D341Med (cell line): Measurements from ENCODE around the gene TUBB8.
"Not testable (repeated sequence)": the region's sequence is repeated elsewhere in the genome, so short reads cannot be mapped to it uniquely, and the experiment has no call there.

ENCODE experiments used
- DNase-seq: peaks from one replicate; pipeline ENCODE4 v3.0.0; 2012; ENCODE audit warnings: low spot score

Gene TUBB8

DNA sequence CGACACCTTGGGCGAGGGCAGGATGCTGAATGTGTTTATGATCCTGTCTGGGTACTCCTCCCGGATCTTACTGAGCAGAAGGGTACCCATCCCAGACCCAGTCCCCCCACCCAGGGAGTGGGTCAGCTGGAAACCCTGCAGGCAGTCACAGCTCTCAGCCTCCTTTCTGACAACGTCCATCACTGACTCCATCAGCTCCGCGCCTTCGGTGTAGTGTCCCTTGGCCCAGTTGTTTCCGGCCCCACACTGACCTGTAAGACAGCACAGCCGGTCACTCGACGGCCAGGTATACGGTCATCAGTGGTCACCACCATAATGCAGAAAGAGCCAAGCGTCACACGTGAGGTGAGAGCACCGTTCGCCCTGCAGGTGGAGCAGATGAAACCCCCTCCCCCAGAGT lies 1.2 kb downstream of the TUBB8 start:
- not testable (repeated sequence) for DNase-seq

DNA sequence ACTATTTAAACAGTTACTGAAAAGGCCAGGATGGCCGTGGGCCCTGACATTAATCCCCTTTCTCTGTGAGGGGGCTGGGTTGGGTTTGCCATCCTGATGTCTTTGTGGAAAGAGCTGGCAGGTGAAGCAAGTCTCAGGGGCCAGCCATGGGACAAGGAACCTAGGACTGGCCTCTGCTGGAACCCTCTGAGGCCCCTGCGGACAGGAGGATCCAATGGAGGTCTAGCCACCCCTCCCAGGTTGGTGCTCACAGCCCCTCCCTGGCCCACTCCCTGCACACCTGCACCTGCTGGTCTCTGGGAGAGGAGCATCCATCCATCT lies 35.8 kb downstream of the TUBB8 start:
- not testable (repeated sequence) for DNase-seq

DNA sequence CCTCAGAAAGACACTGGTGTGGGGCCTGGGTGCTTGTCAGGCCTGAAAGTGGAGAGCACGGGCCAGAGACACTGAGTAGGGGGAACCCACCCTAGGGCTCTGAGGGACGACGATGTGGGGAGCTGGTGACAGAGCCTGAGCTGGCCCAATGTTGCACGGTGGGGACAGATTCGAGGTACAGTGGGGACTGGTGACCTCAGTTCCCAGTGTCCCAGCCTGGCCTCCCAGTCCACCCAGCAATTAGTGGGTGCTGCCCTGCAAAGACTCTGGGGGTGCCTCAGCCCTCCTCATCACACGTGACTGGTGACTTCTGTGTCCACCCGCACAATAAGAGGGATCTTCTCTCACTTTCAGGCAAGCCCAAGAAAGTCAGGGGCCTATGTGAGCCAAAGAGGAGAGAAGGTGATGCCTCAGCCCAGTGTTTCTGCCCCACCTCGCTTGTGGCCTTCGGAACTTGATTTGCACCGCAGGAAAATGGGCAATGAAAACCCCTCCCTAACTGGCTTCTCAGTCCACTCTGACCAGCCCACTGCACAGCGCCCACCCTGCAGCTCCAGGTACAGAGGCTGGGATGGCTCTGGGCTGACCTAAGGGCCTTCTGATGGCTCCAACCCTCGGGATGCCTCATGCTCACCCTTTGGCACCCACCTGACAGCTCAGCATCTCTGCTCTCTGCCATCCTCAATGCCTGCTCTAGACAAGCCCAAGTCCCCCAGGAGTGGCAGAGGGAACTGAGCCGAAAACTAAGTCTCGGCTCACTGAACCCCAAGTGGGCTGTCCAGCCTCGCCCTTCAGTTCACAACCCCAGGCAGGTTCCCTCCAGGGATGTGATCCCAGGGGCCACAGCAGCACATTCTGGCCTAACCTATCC lies 36.4 kb downstream of the TUBB8 start:
- DNase-seq, result not testable (repeated sequence)

DNA sequence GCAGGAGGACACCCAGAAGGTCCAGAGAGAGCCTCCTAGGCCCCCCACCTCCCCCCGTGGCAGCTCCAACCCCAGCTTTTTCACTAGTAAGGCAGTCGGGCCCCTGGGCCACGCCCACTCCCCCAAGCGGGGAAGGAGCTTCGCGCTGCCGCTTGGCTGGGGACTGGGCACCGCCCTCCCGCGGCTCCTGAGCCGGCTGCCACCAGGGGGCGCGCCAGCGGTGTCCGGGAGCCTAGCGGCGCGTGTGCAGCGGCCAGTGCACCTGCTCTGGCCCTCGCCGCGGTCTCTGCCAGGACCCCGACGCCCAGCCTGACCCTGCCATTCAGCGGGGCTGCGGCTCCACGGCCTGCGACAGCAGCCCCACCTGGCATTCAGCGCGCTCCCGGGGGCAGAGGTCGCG lies 37.8 kb downstream of the TUBB8 start:
- DNase-seq, result not testable (repeated sequence)

DNA sequence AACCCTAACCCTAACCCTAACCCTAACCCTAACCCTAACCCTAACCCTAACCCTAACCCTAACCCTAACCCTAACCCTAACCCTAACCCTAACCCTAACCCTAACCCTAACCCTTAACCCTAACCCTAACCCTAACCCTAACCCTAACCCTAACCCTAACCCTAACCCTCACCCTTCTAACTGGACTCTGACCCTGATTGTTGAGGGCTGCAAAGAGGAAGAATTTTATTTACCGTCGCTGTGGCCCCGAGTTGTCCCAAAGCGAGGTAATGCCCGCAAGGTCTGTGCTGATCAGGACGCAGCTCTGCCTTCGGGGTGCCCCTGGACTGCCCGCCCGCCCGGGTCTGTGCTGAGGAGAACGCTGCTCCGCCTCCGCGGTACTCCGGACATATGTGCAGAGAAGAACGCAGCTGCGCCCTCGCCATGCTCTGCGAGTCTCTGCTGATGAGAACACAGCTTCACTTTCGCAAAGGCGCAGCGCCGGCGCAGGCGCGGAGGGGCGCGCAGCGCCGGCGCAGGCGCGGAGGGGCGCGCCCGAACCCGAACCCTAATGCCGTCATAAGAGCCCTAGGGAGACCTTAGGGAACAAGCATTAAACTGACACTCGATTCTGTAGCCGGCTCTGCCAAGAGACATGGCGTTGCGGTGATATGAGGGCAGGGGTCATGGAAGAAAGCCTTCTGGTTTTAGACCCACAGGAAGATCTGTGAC lies 38.7 kb downstream of the TUBB8 start:
- not testable (repeated sequence) for DNase-seq
